Heart left ventricle (tissue), 13 donors: ENCODE data around the gene JOSD2.
A peak's percentile ranks its signal among the peaks of the same experiment; 100 is the strongest.

Source experiments
- CTCF ChIP-seq, 12 donors: fragments of 200-600 bp; sonication (generic) in 4 of 12; IDR thresholded peaks; one replicate each; pipeline versions ENCODE4 v1.5.0 to v1.8.0; 2018 to 2022; ENCODE audit warnings: antibody characterized with exemption in 12 of 12, mild to moderate bottlenecking in 5 of 12
- POLR2A ChIP-seq, 2 donors: fragments of 450-650 bp; IDR thresholded peaks; one replicate each; pipeline ENCODE4 v1.6.1; 2017; ENCODE audit warnings: antibody characterized with exemption in 2 of 2, mild to moderate bottlenecking in 2 of 2, moderate library complexity in 2 of 2
- donor health status: ischemic (EF 13 %, LVEDD 7.1; RV severe dilation, severe dysfunction).
- donor health status: DM: no; HTN: yes; CAD: no.
- donor health status: DM: no; HTN: no; CAD: no.
- donor health status: ischemic (EF 25% LVEDD 6.9; RV normal size, moderate dysfunction).
- donor health status: ischemic (EF 25% LVEDD 5.7; RV mildly dilated, moderate dysfunction).
- donor health status: ischemic (EF 35%, LVEDD 5.7; RV mildly dilated, moderate dysfunction).
- donor health status: nonischemic (EF 11% LVEDD 7.7; RV severe dilation, severe dysfunction).
- donor health status: DM: yes; HTN: yes; CAD: no.
- donor health status: PGD.
- donor health status: ischemic (EF 29% LVEDD 5.4; RV normal size, mild dysfunction).
- donor health status: nonischemic (EF 23%, LVEDD 6.1; RV moderate dilation, normal function).

- TF ChIP-seq CTCF (IDR thresholded peaks at IDR 0.05) = peak in 2 of 12 donors; percentile 11 to 27
- TF ChIP-seq POLR2A (IDR thresholded peaks at IDR 0.05) = no peak
Measured at GRCh38 chr19:50465986-50466705, 44.8 kb downstream of the JOSD2 start.
